SK-N-MC (cell line): ENCODE data around the gene C10orf71.

Experiments
- EZH2 ChIP-seq: fragments of 200-600 bp; sonication (generic); IDR thresholded peaks from one replicate; pipeline ENCODE4 v1.6.1; 2017; ENCODE audit warnings: antibody characterized with exemption
- FOXP2 ChIP-seq: optimal IDR thresholded peaks from 2 replicates; pipeline ENCODE3; 2011; ENCODE audit warnings: mild to moderate bottlenecking, moderate library complexity; ENCODE audit not compliant: insufficient read depth; ENCODE audit errors: extremely low read length, control extremely low read depth
- POLR2AphosphoS5 ChIP-seq: IDR thresholded peaks from 2 replicates; pipeline ENCODE4 v1.6.1; 2012; ENCODE audit warnings: mild to moderate bottlenecking, low read depth, low read length, borderline replicate concordance

DNA sequence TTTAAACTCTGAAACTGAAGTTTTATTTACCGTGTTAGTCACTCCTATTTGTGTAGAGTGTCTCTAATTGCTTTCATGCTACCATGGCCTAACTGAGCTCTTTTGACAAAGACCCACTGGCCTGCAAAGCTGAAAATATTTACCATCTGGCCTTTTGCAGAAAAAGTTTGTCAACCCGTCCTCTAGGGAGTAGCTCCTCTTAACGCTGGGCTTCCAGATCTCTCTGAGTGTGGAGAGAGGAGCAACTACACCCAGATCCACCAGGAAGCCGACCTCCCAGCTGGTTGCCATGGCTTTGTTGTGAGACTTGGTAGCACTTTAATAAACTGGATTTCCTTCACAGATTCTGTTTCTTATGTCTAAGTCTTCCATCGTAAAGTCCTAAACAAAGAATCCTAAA, 4.2 kb upstream of the C10orf71 start:
- TF ChIP-seq POLR2AphosphoS5, result no peak
- no peak for TF ChIP-seq EZH2
- no peak for TF ChIP-seq FOXP2
